Subcutaneous adipose tissue (tissue), 4 donors: ENCODE results near the gene NCKAP5. TPM values are rescaled to one million over a fixed set of nuclear protein-coding genes. Genes with fewer than 3 reads are reported as not detected.

ENCODE experiments used
- total RNA-seq, 4 donors: library from RNA; depleted of rRNA; stranded (reverse); fragments of >200 nt; gene quantifications; one replicate each; pipeline ENCODE4 v1.1.0, GENCODE V29; 2016
- TF ChIP-seq, protein P1 (sequence below): fragments of 450-650 bp; IDR thresholded peaks from one replicate; pipeline ENCODE4 v1.5.1; 2016; ENCODE audit warnings: low read depth, mild to moderate bottlenecking, control low read depth, antibody characterized with exemption, moderate library complexity

NCKAP5 gene
- total RNA-seq, 4 donors from 2014 or later = 1.5 to 6.4 (median 3.8) TPM

GRCh38 chr2:133513893-133514292, 54.4 kb downstream of the NCKAP5 start:
- TF ChIP-seq, protein P1, sequence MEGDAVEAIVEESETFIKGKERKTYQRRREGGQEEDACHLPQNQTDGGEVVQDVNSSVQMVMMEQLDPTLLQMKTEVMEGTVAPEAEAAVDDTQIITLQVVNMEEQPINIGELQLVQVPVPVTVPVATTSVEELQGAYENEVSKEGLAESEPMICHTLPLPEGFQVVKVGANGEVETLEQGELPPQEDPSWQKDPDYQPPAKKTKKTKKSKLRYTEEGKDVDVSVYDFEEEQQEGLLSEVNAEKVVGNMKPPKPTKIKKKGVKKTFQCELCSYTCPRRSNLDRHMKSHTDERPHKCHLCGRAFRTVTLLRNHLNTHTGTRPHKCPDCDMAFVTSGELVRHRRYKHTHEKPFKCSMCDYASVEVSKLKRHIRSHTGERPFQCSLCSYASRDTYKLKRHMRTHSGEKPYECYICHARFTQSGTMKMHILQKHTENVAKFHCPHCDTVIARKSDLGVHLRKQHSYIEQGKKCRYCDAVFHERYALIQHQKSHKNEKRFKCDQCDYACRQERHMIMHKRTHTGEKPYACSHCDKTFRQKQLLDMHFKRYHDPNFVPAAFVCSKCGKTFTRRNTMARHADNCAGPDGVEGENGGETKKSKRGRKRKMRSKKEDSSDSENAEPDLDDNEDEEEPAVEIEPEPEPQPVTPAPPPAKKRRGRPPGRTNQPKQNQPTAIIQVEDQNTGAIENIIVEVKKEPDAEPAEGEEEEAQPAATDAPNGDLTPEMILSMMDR = no peak

GRCh38 chr2:133512121-133512520, 56.1 kb downstream of the NCKAP5 start:
- TF ChIP-seq, protein P1 = no peak

DNA sequence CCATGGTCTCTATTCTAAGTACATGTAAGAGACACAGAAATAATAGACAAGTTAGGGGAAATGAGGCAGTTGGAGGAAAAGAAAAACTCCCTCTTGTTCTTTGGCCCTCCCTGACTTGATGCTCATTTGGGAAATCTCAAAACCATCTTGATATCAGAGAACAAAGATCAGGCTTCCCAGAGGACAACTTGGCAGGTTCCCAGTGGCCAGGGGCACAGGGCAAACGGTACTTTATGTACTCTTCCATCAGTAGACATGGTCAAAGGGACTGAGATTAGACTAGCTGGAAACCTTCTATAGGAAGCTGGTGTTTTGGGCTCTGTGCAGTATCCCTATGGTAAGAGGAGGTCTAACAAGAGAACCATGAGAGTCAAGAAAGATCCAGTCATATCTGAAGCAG, 56.6 kb downstream of the NCKAP5 start:
- TF ChIP-seq, protein P1 = no peak

- TF ChIP-seq, protein P1 = no peak
These were observed 58.5 kb downstream of the NCKAP5 start for GRCh38 chr2:133509777-133510176.

GRCh38 chr2:133508546-133509165, 59.6 kb downstream of the NCKAP5 start:
- TF ChIP-seq, protein P1 = no peak

- TF ChIP-seq, protein P1 = no peak
These were observed 61.3 kb downstream of the NCKAP5 start for GRCh38 chr2:133506996-133507395.

DNA sequence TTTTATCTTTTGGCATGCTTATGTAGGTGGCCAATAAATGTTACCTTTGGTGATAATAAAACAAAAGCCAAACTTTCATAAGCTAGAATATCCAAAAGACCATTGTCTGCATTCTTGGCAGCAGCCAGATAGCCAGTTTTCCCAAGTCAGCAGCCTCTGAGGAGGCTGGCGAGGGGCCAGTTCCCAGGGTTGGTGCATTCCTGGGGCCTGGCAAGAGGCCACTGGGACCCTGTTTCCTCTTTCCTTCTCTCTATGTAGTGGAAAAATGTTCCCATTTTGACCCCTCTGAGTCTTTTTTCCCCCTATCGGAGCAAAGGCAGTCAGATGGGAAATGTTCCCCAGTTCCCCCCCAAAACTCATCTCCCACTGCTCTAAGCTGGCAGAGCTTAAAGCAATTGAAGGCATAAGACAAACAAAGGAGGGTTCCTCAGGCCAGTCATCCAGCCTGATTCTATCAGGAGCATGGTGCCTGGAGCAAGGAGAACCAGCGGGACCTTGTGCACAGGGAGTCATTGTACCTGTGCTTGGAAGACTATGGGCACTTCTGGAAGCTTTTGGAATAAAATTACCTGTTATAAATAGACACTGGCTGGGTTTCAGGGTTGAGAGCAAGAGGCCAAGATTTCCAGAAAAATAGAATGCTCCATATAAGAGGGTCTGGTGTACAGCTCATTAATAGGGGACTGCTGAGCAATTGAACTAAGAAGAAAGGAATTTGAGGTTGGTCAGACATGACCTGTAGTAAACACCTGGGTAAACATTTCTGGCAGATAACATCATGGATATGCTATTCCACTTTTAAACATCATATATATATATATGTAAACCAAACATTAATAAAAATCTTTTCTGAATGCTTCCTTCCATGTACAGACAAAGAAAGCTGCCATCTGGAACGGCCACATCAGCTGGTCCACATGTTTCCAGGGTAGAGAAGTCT, 63.4 kb downstream of the NCKAP5 start:
- TF ChIP-seq, protein P1 = no peak
